Neuron (in vitro differentiated cells): ENCODE measurements around the gene YTHDF2.
A peak's percentile ranks its signal among the peaks of the same experiment; 100 is the strongest.
"Not testable (repeated sequence)": the region's sequence is repeated elsewhere in the genome, so short reads cannot be mapped to it uniquely, and the experiment has no call there.

Experiments used
- H2AFZ ChIP-seq: one replicate; pipeline ENCODE4 v1.6.1; 2013; ENCODE audit warnings: low read depth, mild to moderate bottlenecking, inconsistent platforms, low read length, moderate library complexity
- H3K27me3 ChIP-seq: one replicate; pipeline ENCODE4 v1.6.1; 2013; ENCODE audit warnings: low read length; ENCODE audit not compliant: insufficient read depth
- H3K36me3 ChIP-seq: one replicate; pipeline ENCODE4 v1.6.1; 2013; ENCODE audit warnings: low read length; ENCODE audit not compliant: insufficient read depth
- H3K4me1 ChIP-seq: one replicate; pipeline ENCODE4 v1.6.1; 2013; ENCODE audit warnings: low read length; ENCODE audit not compliant: insufficient read depth
- H3K4me3 ChIP-seq: 2 replicates; pipeline ENCODE4 v1.5.1; 2013; ENCODE audit warnings: mild to moderate bottlenecking, low read length, moderate library complexity
- H3K9me3 ChIP-seq: one replicate; pipeline ENCODE4 v1.6.1; 2013; ENCODE audit warnings: low read length

The YTHDF2 gene

DNA sequence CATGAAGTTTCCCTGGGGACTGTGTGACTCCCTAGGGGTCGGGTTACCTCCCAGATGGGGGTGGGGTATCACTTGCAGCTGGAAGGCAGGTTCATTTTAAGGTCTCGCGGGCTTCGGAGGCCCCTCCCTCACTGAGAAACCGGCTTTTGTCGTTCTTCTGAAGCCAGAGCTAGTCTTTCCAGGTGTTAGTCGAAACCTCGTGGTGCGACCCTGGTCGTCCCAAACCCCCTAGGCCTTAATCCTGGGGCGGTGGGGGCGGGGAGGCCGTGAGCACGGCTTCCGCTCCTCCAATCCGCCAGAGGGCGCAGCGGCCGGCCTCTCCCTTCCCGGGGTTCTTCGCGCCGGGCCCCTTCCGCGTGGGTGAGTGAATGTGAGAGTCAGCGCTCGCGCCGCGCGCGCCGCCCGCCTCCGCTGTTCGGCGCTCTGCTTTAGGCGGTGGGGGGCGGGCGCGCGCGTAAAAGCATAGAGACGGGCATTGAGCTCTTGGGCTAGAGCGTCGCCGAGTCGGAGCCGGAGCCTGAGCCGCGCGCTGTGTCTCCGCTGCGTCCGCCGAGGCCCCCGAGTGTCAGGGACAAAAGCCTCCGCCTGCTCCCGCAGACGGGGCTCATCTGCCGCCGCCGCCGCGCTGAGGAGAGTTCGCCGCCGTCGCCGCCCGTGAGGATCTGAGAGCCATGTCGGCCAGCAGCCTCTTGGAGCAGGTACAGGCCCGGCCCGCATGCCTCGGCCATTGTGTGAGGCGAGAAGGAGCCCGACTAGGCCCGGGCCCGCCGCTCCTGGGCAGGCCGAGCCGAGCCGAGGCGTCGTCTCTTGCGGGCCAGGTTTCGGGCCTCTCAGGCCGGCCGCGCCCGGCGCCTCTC, at the start of gene YTHDF2:
YTHDF2 (plus strand) TSS at position 491 of the 857 bp plus-strand sequence; CDS start at position 672, 181 bp downstream.
- peak within 1 kb of the TSS; percentile 91 for H3K4me3 ChIP-seq

GRCh38 chr1:28691627-28692026, 45.1 kb upstream of the YTHDF2 start:
- not testable (repeated sequence) for H3K4me3 ChIP-seq, H3K9me3 ChIP-seq, H2AFZ ChIP-seq, H3K4me1 ChIP-seq, H3K27me3 ChIP-seq
- peaks cover 34% of the 10 kb centered on the region for H3K36me3 ChIP-seq

More for the DNA sequence above, at the start of gene YTHDF2:
- Histone ChIP-seq H2AFZ (peak within 1 kb of the TSS; percentile 98), H3K9me3 (no peaks in the 10 kb centered on the region), H3K4me1 (peaks cover 29% of the 10 kb centered on the region), H3K36me3 (peaks cover 33% of the 10 kb centered on the region), H3K27me3 (no peaks in the 10 kb centered on the region)

DNA sequence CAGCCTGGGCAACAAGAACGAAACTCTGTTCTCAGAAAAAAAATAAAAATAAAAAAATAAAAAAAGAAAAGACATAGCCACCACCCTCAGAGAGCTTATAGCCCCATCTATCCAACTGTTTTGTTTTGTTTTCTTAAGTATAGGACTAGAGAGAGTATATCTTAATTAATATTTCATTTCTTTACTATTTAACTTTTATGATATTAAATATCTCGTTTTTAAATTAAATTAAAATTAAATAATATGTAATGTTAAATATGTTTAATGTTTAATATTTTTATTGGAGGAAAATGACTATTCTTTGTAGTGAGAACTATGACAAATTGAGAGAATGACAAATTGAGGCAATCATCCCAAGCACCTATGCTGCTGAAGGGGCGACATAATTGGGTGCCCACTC, 33.1 kb upstream of the YTHDF2 start:
- Histone ChIP-seq H3K27me3 (no peaks in the 10 kb centered on the region), H3K36me3 (peaks cover 31% of the 10 kb centered on the region), H3K9me3 (no peaks in the 10 kb centered on the region), H3K4me3 (no peak overlapping the region), H2AFZ (no peak overlapping the region), H3K4me1 (no peaks in the 10 kb centered on the region)

- peaks cover 30% of the 10 kb centered on the region for H3K36me3 ChIP-seq
- peaks cover 2% of the 10 kb centered on the region for H3K9me3 ChIP-seq
- no peak overlapping the region for H2AFZ ChIP-seq
- no peaks in the 10 kb centered on the region for H3K27me3 ChIP-seq
- no peaks in the 10 kb centered on the region for H3K4me1 ChIP-seq
- H3K4me3 ChIP-seq, result no peak overlapping the region
These were observed 20.4 kb upstream of the YTHDF2 start for GRCh38 chr1:28716336-28716735.

DNA sequence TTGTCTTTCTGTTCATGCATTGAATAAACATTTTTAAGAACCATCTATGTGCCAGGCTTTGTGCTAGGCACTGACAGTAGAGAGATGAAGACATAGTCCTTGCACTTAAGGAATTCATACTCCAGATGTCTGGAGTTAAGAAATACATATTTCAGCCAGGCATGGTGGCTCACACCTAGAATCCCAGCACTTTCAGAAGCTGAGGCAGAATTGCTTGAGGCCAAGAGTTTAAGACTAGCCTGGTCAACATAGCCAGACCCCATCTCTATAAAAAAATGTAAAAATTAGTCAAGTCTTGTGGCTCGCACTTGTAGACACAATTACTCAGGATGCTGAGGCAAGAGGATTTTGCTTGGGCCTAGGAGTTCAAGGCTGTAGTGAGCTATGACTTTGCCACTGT, 18.6 kb upstream of the YTHDF2 start:
- Histone ChIP-seq H3K9me3 (peaks cover 2% of the 10 kb centered on the region), H3K36me3 (peaks cover 18% of the 10 kb centered on the region), H3K4me3 (no peak overlapping the region), H3K27me3 (no peaks in the 10 kb centered on the region), H2AFZ (no peak overlapping the region), H3K4me1 (no peaks in the 10 kb centered on the region)

DNA sequence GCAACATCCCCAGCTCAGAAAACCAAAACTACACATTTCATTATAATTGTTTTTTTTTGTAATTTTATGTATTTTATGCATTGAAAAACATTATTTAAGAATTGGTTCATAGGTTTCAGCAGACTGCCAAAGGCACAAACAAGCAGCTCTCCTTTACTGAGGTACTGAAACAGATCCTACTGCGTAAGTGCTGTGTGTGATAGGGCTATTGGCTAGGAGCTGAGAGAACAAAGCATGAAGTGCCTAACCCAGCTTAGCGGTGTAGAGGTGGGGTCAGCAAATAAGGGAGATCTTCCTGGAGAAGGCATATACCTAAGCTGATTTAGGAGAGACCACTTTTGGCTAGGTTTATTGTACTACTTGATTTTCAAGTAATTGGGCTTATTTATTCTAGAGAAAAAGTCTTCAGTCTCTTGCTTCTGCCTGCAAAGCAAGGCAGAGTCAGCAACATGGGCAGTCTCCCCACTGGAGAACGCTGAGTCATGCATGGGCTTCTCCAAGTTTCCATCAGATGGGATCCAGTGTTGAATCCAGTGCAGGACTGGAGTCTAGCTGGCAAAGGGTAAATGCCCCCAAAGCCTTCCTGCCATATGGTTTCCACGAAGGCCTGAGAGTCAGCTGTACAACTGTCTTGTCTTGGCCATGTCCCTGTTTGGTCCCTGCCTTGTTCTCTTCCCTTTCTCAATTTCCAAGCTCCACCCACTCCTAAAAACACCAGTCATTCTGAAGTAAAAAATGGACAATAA, 18.0 kb upstream of the YTHDF2 start:
- Histone ChIP-seq H2AFZ (no peak overlapping the region), H3K4me1 (no peaks in the 10 kb centered on the region), H3K4me3 (no peak overlapping the region), H3K9me3 (peaks cover 2% of the 10 kb centered on the region), H3K36me3 (peaks cover 13% of the 10 kb centered on the region), H3K27me3 (no peaks in the 10 kb centered on the region)

DNA sequence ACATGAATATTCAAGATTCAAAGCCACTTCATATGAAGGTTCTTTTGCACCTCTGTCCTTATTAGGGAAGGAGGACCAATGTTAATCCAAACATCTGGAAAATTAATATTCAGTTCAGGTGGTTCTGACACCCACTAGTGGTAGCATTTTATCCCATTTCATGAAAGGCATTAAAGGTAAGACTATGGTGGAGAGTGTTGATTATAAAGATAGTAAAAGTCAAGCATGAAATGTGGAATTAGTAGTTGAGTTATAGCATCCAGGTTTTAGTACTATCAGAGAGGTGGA, 17.5 kb upstream of the YTHDF2 start:
- Histone ChIP-seq H3K36me3 (peaks cover 8% of the 10 kb centered on the region), H3K27me3 (no peaks in the 10 kb centered on the region), H2AFZ (no peak overlapping the region), H3K9me3 (peaks cover under 1% of the 10 kb centered on the region), H3K4me1 (no peaks in the 10 kb centered on the region), H3K4me3 (no peak overlapping the region)

GRCh38 chr1:28720376-28720775, 16.4 kb upstream of the YTHDF2 start:
- Histone ChIP-seq H3K9me3 (no peaks in the 10 kb centered on the region), H3K36me3 (no peaks in the 10 kb centered on the region), H3K4me3 (no peak overlapping the region), H3K27me3 (no peaks in the 10 kb centered on the region), H2AFZ (no peak overlapping the region), H3K4me1 (no peaks in the 10 kb centered on the region)

DNA sequence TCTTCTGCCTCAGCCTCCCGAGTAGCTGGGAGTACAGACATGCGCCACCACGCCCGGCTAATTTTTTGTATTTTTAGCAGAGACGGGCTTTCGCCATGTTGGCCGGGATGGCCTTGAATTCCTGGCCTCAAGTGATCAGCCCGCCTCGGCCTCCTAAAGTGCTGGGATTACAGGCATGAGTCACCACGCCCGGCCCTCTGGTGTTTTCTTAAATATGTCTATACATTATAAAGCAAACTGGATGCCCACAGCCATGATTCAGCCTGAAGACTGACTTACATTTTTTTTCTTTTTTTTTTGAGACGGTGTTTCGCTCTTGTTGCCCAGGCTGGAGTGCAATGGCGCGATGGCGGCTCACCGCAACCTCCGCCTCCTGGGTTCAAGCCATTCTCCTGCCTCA, 14.8 kb upstream of the YTHDF2 start:
- not testable (repeated sequence) for H3K27me3 ChIP-seq, H2AFZ ChIP-seq, H3K9me3 ChIP-seq, H3K4me1 ChIP-seq, H3K36me3 ChIP-seq, H3K4me3 ChIP-seq

- not testable (repeated sequence) for H3K4me1 ChIP-seq, H3K27me3 ChIP-seq, H3K4me3 ChIP-seq, H3K36me3 ChIP-seq, H2AFZ ChIP-seq, H3K9me3 ChIP-seq
These were observed 11.4 kb upstream of the YTHDF2 start for GRCh38 chr1:28725365-28725764.

DNA sequence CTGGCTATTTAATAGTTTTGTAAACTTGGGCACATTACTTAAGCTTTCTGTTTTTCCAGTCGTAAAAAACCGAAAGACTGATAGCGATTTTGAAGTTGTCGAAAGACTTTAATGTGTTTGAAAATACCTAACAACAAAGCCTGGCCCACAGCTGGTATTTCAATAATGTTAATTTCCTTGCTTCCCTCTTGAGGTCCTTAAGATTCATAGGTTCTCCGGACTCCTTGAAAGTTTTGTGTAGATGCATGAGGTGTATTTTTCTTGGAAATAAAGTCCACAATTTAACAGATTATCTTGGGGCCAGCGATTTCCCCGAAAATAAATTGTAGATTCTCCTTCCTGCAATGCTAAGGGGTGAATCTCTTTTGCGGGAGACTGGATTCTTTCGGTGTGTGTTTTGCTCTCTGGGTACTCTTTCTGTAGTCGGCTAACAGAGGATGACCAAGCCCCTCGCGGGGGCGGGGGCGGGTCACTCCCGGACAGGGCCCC, 735 bp upstream of the YTHDF2 start:
- Histone ChIP-seq H3K36me3 (peaks cover 27% of the 10 kb centered on the region), H2AFZ (peak overlapping the region; percentile 98), H3K9me3 (no peaks in the 10 kb centered on the region), H3K4me3 (peak overlapping the region; percentile 91), H3K27me3 (no peaks in the 10 kb centered on the region), H3K4me1 (peaks cover 29% of the 10 kb centered on the region)

DNA sequence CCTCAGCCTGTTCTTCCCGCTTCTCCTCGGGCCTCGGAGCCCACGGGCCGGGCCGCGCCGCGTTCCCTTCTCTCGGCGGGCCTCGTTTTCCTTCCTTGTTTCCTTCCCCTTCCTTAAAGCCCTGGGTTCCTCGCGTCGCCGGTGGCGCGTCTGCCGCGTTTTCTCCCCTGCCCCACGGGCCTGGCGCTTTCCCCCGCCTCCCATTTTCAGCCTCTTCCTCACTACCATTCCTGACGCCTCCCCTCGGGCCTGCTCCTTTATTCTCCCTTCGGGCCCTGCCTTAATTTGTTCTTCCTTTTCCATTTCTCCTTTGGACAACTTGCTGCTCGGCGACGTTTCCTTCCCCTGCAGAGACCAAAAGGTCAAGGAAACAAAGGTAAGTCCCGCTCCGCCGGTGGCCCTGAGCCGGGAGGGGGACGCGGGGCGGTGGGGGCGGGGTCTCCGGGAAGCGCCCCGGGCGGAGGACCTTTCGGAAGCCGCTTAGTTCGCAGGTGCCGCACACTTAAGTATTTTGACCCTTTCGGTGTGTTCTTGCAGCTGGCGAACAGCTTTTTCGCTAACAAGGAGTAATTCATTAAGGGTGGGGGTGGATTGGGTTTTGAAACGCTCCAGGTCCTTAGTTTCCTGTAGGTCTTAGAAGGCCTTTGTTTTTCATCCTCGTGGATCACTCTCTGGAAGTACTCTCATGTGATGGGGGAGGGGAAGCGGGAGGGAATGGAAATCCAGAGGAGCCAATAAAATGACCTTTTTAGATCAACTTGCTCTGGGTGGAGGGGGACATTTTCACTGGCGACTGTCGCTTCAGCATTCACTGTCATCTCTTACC, 780 bp downstream of the YTHDF2 start:
- H3K36me3 ChIP-seq, result peaks cover 41% of the 10 kb centered on the region
- peak overlapping the region; percentile 40 for H2AFZ ChIP-seq
- H3K4me3 ChIP-seq, result peak overlapping the region; percentile 91
- peaks cover 31% of the 10 kb centered on the region for H3K4me1 ChIP-seq
- H3K9me3 ChIP-seq, result no peaks in the 10 kb centered on the region
- no peaks in the 10 kb centered on the region for H3K27me3 ChIP-seq

GRCh38 chr1:28740118-28740517, 3.4 kb downstream of the YTHDF2 start:
- no peak overlapping the region for H3K4me3 ChIP-seq
- peaks cover 67% of the 10 kb centered on the region for H3K36me3 ChIP-seq
- peaks cover 3% of the 10 kb centered on the region for H3K9me3 ChIP-seq

More at GRCh38 chr1:28740118-28740517, 3.4 kb downstream of the YTHDF2 start:
- Histone ChIP-seq H2AFZ (no peak overlapping the region), H3K27me3 (no peaks in the 10 kb centered on the region), H3K4me1 (peaks cover 44% of the 10 kb centered on the region)
